ENCODE data around the gene ENAM.
"Not testable (repeated sequence)": the region's sequence is repeated elsewhere in the genome, so short reads cannot be mapped to it uniquely, and the experiment has no call there.

Gene ENAM

GRCh38 chr4:70691661-70692060 lies 63.1 kb downstream of the ENAM start:
- Histone ChIP-seq H3K9me3 (ENCODE audit: insufficient read depth, low read depth, low read length) (no peaks in the 10 kb centered on the region), H3K9ac (ENCODE audit: low read depth, low read length, poor library complexity, severe bottlenecking) (peak overlapping the region; percentile 5), H3F3A (ENCODE audit: low read depth) (no peaks in the 10 kb centered on the region), H3K4me3 (ENCODE audit: low read length, poor library complexity, severe bottlenecking) (peak overlapping the region; percentile 58), H2AFZ (ENCODE audit: low read length) (no peak overlapping the region), H3K4me1 (ENCODE audit: insufficient read depth, low read length, poor library complexity, severe bottlenecking) (peaks cover 29% of the 10 kb centered on the region), H4K20me1 (ENCODE audit: insufficient read depth, low read length, poor library complexity, severe bottlenecking) (peaks cover 23% of the 10 kb centered on the region), H3K4me2 (ENCODE audit: low read depth, low read length, poor library complexity, severe bottlenecking) (peak overlapping the region; percentile 87), H3K36me3 (ENCODE audit: insufficient read depth, low read length) (no peaks in the 10 kb centered on the region), H3K79me2 (ENCODE audit: insufficient read depth, low read length) (peaks cover 45% of the 10 kb centered on the region), H3K9me2 (replicated peaks; ENCODE audit: low read depth, low read length) (no peaks in the 10 kb centered on the region), H3K27me3 (ENCODE audit: insufficient read depth, low read length, poor library complexity, severe bottlenecking) (no peaks in the 10 kb centered on the region)
- TF ChIP-seq CTCF (conservative IDR thresholded peaks at IDR 0.05; ENCODE audit: low read length) (no peak), EZH2phosphoT487 (IDR thresholded peaks at IDR 0.05; ENCODE audit: borderline replicate concordance) (no peak)

- H3K4me2 ChIP-seq (ENCODE audit: low read depth, low read length, poor library complexity, severe bottlenecking); H3K27me3 ChIP-seq (ENCODE audit: insufficient read depth, low read length, poor library complexity, severe bottlenecking): not testable (repeated sequence)
- peaks cover 27% of the 10 kb centered on the region for H3K79me2 ChIP-seq (ENCODE audit: insufficient read depth, low read length)
Measured at GRCh38 chr4:70694633-70695032, 66.1 kb downstream of the ENAM start.

More at GRCh38 chr4:70694633-70695032, 66.1 kb downstream of the ENAM start:
- H3F3A ChIP-seq (ENCODE audit: low read depth); H3K9me2 ChIP-seq (replicated peaks; ENCODE audit: low read depth, low read length); H3K9me3 ChIP-seq (ENCODE audit: insufficient read depth, low read depth, low read length); H3K36me3 ChIP-seq (ENCODE audit: insufficient read depth, low read length); H2AFZ ChIP-seq (ENCODE audit: low read length); H3K9ac ChIP-seq (ENCODE audit: low read depth, low read length, poor library complexity, severe bottlenecking); H3K4me3 ChIP-seq (ENCODE audit: low read length, poor library complexity, severe bottlenecking): not testable (repeated sequence)
- peaks cover 15% of the 10 kb centered on the region for H4K20me1 ChIP-seq (ENCODE audit: insufficient read depth, low read length, poor library complexity, severe bottlenecking)
- peaks cover 18% of the 10 kb centered on the region for H3K4me1 ChIP-seq (ENCODE audit: insufficient read depth, low read length, poor library complexity, severe bottlenecking)
